HepG2 (cell line): ENCODE data around the gene ESYT3. TPM values are rescaled to one million over a fixed set of nuclear protein-coding genes. Genes with fewer than 3 reads are reported as not detected.
A peak's percentile ranks its signal among the peaks of the same experiment; 100 is the strongest.

Experiments
- CCDC6 ChIP-seq: sonication (generic); formaldehyde crosslinking; IDR thresholded peaks from 2 replicates; pipeline ENCODE4 v1.8.1; 2022; ENCODE audit warnings: mild to moderate bottlenecking, missing genetic modification reagents, moderate library complexity
- CENPT ChIP-seq: sonication (generic); formaldehyde crosslinking; IDR thresholded peaks from 2 replicates; pipeline ENCODE4 v1.8.0; 2022; ENCODE audit warnings: low read depth, mild to moderate bottlenecking, moderate library complexity, missing genetic modification reagents
- E2F2 ChIP-seq: sonication (generic); formaldehyde crosslinking; IDR thresholded peaks from 2 replicates; pipeline ENCODE4 v1.4.0; 2020; ENCODE audit warnings: missing genetic modification reagents, borderline replicate concordance
- ETV6 ChIP-seq: sonication (generic); formaldehyde crosslinking; conservative IDR thresholded peaks from 2 replicates; pipeline ENCODE4 v1.4.0; 2020; ENCODE audit warnings: missing genetic modification reagents
- ISX ChIP-seq: sonication (generic); formaldehyde crosslinking; conservative IDR thresholded peaks from 2 replicates; pipeline ENCODE4 v1.5.0; 2020; ENCODE audit warnings: missing genetic modification reagents
- JUNB ChIP-seq: sonication (generic); formaldehyde crosslinking; IDR thresholded peaks from 2 replicates; pipeline ENCODE4 v1.8.0; 2022; ENCODE audit warnings: missing genetic modification reagents, mild to moderate bottlenecking, borderline replicate concordance
- KLF15 ChIP-seq: sonication (generic); formaldehyde crosslinking; IDR thresholded peaks from 2 replicates; pipeline ENCODE4 v1.8.1; 2023; ENCODE audit warnings: borderline replicate concordance, mild to moderate bottlenecking, inconsistent platforms, missing genetic modification reagents, mixed read lengths
- MED8 ChIP-seq: sonication (generic); formaldehyde crosslinking; IDR thresholded peaks from 2 replicates; pipeline ENCODE4 v1.8.1; 2023; ENCODE audit warnings: mild to moderate bottlenecking, missing genetic modification reagents; ENCODE audit not compliant: insufficient replicate concordance
- MXD4 ChIP-seq: IDR thresholded peaks from 2 replicates; pipeline ENCODE4 v1.6.1; 2016; ENCODE audit warnings: mild to moderate bottlenecking, missing biosample characterization, missing genetic modification reagents
- NBN ChIP-seq: fragments of 450-650 bp; conservative IDR thresholded peaks from 2 replicates; pipeline ENCODE4 v1.6.1; 2017
- PHF20 ChIP-seq: sonication (generic); formaldehyde crosslinking; IDR thresholded peaks from 2 replicates; pipeline ENCODE4 v1.5.0; 2020; ENCODE audit warnings: mild to moderate bottlenecking, missing genetic modification reagents
- STAG1 ChIP-seq: sonication (generic); formaldehyde crosslinking; IDR thresholded peaks from 2 replicates; pipeline ENCODE4 v1.4.0; 2020; ENCODE audit warnings: missing genetic modification reagents
- ZBTB37 ChIP-seq: sonication (generic); formaldehyde crosslinking; IDR thresholded peaks from 2 replicates; pipeline ENCODE4 v1.4.0; 2020; ENCODE audit warnings: mild to moderate bottlenecking, missing genetic modification reagents
- ZKSCAN5 ChIP-seq: sonication (generic); formaldehyde crosslinking; IDR thresholded peaks from 2 replicates; pipeline ENCODE4 v1.5.1; 2020; ENCODE audit warnings: mild to moderate bottlenecking, missing genetic modification reagents
- ZNF292 ChIP-seq: sonication (generic); formaldehyde crosslinking; IDR thresholded peaks from 2 replicates; pipeline ENCODE4 v1.8.1; 2022; ENCODE audit warnings: mild to moderate bottlenecking, low read depth, missing genetic modification reagents, borderline replicate concordance
- ZNF597 ChIP-seq: sonication (generic); formaldehyde crosslinking; IDR thresholded peaks from 2 replicates; pipeline ENCODE4 v1.5.0; 2020; ENCODE audit warnings: missing genetic modification reagents
- ZNF660 ChIP-seq: sonication (generic); formaldehyde crosslinking; IDR thresholded peaks from 2 replicates; pipeline ENCODE4 v1.5.1; 2020; ENCODE audit warnings: mild to moderate bottlenecking, low read depth, missing genetic modification reagents, borderline replicate concordance
- ZNF709 ChIP-seq: sonication (generic); formaldehyde crosslinking; IDR thresholded peaks from 2 replicates; pipeline ENCODE4 v1.5.0; 2020; ENCODE audit warnings: mild to moderate bottlenecking, missing genetic modification reagents
- ZNF883 ChIP-seq: sonication (generic); formaldehyde crosslinking; IDR thresholded peaks from 2 replicates; pipeline ENCODE4 v1.5.1; 2020; ENCODE audit warnings: mild to moderate bottlenecking, missing genetic modification reagents; ENCODE audit errors: not compliant biosample characterization
- ZSCAN21 ChIP-seq: sonication (generic); formaldehyde crosslinking; IDR thresholded peaks from 2 replicates; pipeline ENCODE4 v1.8.0; 2022; ENCODE audit warnings: mild to moderate bottlenecking, missing genetic modification reagents, moderate library complexity, borderline replicate concordance
- polyA plus RNA-seq, 8 experiments: library from polyadenylated mRNA; depleted of rRNA in 3 of 8; stranded (reverse) in 7 of 8; unstranded in 1 of 8; fragments of >200 nt; fragmentation: Illumina TruSeq in 4 of 8; extraction: Trizol in 4 of 8; gene quantifications; 2 replicates each; pipeline versions ENCODE4 v1.2.1 to v1.2.3, GENCODE V29; 2011 to 2016; ENCODE audit warnings: low read depth in 4 of 8, missing spikeins in 1 of 8, mixed read lengths in 1 of 8; ENCODE audit not compliant: insufficient read depth in 1 of 8
- total RNA-seq, 5 experiments: library from RNA; depleted of rRNA; stranded (reverse); fragments of >200 nt; fragmentation: Illumina TruSeq; extraction: Trizol; gene quantifications; 2 replicates each; pipeline ENCODE4 v1.2.3, GENCODE V29; 2016; ENCODE audit warnings: low read depth in 1 of 5
- TF ChIP-seq, protein P1 (sequence below): sonication (generic); formaldehyde crosslinking; IDR thresholded peaks from 2 replicates; pipeline ENCODE4 v1.5.0; 2020; ENCODE audit warnings: missing genetic modification reagents, mild to moderate bottlenecking, borderline replicate concordance
- TF ChIP-seq, protein P2 (sequence below): sonication (generic); formaldehyde crosslinking; IDR thresholded peaks from 2 replicates; pipeline ENCODE4 v1.5.0; 2020; ENCODE audit warnings: missing genetic modification reagents

ESYT3 gene
- total and polyA plus RNA-seq, 2 of the 13 experiments (the other 11 are each of a cell fraction or from before 2014, with no cell fraction given): 1.5 to 4.1 TPM

- TF ChIP-seq ZBTB37 (no peak), JUNB (CRISPR knock-in tag) (no peak), PHF20 (CRISPR knock-in tag) (no peak), E2F2 (CRISPR knock-in tag) (no peak), ZSCAN21 (CRISPR knock-in tag) (no peak), CCDC6 (CRISPR knock-in tag) (no peak; the same call in 1 of the 2 replicates), ZNF709 (CRISPR knock-in tag) (no peak), ZNF883 (CRISPR knock-in tag) (no peak), NBN (no peak), ZNF660 (CRISPR knock-in tag) (no peak), STAG1 (CRISPR knock-in tag) (no peak), ZNF292 (CRISPR knock-in tag) (peak; percentile 17; the same call in 1 of the 2 replicates), CENPT (no peak), MED8 (CRISPR knock-in tag) (no peak), ETV6 (CRISPR knock-in tag) (no peak), KLF15 (CRISPR knock-in tag) (no peak), ISX (no peak), ZNF597 (CRISPR knock-in tag) (no peak), MXD4 (no peak), ZKSCAN5 (no peak)
- TF ChIP-seq, protein P1, sequence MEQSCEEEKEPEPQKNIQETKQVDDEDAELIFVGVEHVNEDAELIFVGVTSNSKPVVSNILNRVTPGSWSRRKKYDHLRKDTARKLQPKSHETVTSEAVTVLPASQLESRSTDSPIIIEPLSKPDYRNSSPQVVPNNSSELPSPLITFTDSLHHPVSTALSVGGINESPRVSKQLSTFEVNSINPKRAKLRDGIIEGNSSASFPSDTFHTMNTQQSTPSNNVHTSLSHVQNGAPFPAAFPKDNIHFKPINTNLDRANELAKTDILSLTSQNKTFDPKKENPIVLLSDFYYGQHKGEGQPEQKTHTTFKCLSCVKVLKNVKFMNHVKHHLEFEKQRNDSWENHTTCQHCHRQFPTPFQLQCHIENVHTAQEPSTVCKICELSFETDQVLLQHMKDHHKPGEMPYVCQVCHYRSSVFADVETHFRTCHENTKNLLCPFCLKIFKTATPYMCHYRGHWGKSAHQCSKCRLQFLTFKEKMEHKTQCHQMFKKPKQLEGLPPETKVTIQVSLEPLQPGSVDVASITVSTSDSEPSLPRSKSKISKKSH (CRISPR knock-in tag): no peak
- TF ChIP-seq, protein P2, sequence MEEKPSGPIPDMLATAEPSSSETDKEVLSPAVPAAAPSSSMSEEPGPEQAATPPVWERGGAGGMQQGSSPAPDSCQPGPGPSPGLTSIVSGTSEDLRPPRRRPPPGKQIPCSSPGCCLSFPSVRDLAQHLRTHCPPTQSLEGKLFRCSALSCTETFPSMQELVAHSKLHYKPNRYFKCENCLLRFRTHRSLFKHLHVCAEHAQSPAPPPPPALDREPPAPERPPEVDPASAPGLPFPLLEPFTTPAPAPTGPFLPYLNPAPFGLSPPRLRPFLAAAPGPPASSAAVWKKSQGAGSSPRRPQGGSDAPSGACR (CRISPR knock-in tag): no peak
Measured at GRCh38 chr3:138398791-138399575, 35.4 kb upstream of the ESYT3 start (continued).
